HCT116 (cell line): ENCODE results near the gene PRRT1. TPM values are rescaled to one million over a fixed set of nuclear protein-coding genes. Genes with fewer than 3 reads are reported as not detected.

ENCODE experiments used
- ATAC-seq: fragments of 200-7000 bp; cut with Tn5 transposase; 2 replicates; pipeline ENCODE4 v1.9.1; 2020; ENCODE audit warnings: mild to moderate bottlenecking, moderate library complexity
- BruUV-seq: library from RNA; stranded (reverse); fragments of 400-500 nt; replicated peaks from 2 replicates; lab custom pipeline; 2021; lab: Mats Ljungman, UMichigan
- CTCF ChIA-PET: fragments of 300-600 bp; sonication (Branson Sonifier 250); formaldehyde crosslinking; loops from one replicate; lab custom pipeline; 2021; ENCODE audit warnings: antibody characterized with exemption; lab: Charles Lee
- POLR2A ChIA-PET: fragments of 300-600, 350-600 bp; sonication (Branson Sonifier 250); formaldehyde crosslinking; loops from one replicate; lab custom pipeline; 2021; ENCODE audit warnings: antibody characterized with exemption; lab: Charles Lee
- RAD21 ChIA-PET, 2 experiments: fragments of 300-600 bp; sonication (Branson Sonifier 250); formaldehyde crosslinking; loops; one replicate each; lab custom pipeline; 2023; ENCODE audit warnings: low total read pairs in 2 of 2; ENCODE audit not compliant: uncharacterized antibody in 2 of 2, unreplicated experiment in 2 of 2, low non-redundant PET in 1 of 2; lab: Charles Lee
- DNase-seq: peaks from one replicate; pipeline ENCODE4 v3.0.0-alpha.2; 2010; ENCODE audit warnings: low read depth, low spot score
- H2AFZ ChIP-seq: fragments of 200-600 bp; shearing (Covaris generic), sonication (generic); 2 replicates; pipeline ENCODE4 v1.6.1; 2017; ENCODE audit warnings: low read depth, mixed run types, mixed read lengths, antibody characterized with exemption, low read length; ENCODE audit not compliant: poor library complexity, severe bottlenecking
- H3K27ac ChIP-seq: 2 replicates; pipeline ENCODE4 v1.5.1; 2012; ENCODE audit warnings: low read depth, low read length
- H3K27me3 ChIP-seq: fragments of 200-600 bp; sonication (generic); 2 replicates; pipeline ENCODE4 v1.6.1; 2016; ENCODE audit warnings: mixed run types, low read length, mixed read lengths; ENCODE audit not compliant: insufficient read depth
- H3K36me3 ChIP-seq, 2 experiments: fragments of 200-500 bp in 1 of 2; fragments of 200-600 bp in 1 of 2; sonication (Bioruptor generic) in 1 of 2; sonication (generic) in 1 of 2; 2 replicates each; pipeline versions ENCODE4 v1.5.1 to v1.6.1; 2014 to 2016; ENCODE audit warnings: low read length in 2 of 2, inconsistent platforms in 1 of 2, mixed read lengths in 1 of 2, mixed run types in 1 of 2; ENCODE audit not compliant: insufficient read depth in 2 of 2, control insufficient read depth in 1 of 2
- H3K4me1 ChIP-seq, 2 experiments: fragments of 200-600 bp in 1 of 2; sonication (generic) in 1 of 2; 2 replicates each; pipeline versions ENCODE4 v1.5.1 to v1.6.1; 2012 to 2017; ENCODE audit warnings: low read length in 2 of 2, inconsistent platforms in 1 of 2, mild to moderate bottlenecking in 1 of 2, mixed read lengths in 1 of 2, mixed run types in 1 of 2, moderate library complexity in 1 of 2; ENCODE audit not compliant: insufficient read depth in 2 of 2, control insufficient read depth in 1 of 2
- H3K4me2 ChIP-seq: fragments of 200-600 bp; sonication (generic); 2 replicates; pipeline ENCODE4 v1.6.1; 2017; ENCODE audit warnings: mixed run types, low read length, mixed read lengths
- H3K4me3 ChIP-seq, 2 experiments: fragments of 200-600 bp in 1 of 2; sonication (generic) in 1 of 2; replicated peaks in 1 of 2; 2 replicates each; pipeline ENCODE4 v1.5.1; 2011 to 2016; ENCODE audit warnings: low read length in 2 of 2, control low read depth in 1 of 2, low read depth in 1 of 2, mild to moderate bottlenecking in 1 of 2, mixed read lengths in 1 of 2, mixed run types in 1 of 2
- H3K79me2 ChIP-seq: fragments of 200-600 bp; sonication (generic); 2 replicates; pipeline ENCODE4 v1.6.1; 2017; ENCODE audit warnings: mild to moderate bottlenecking, mixed run types, low read length, moderate library complexity, mixed read lengths; ENCODE audit not compliant: insufficient read depth
- H3K9ac ChIP-seq: fragments of 200-600 bp; sonication (generic); 2 replicates; pipeline ENCODE4 v1.6.1; 2016; ENCODE audit warnings: low read length, mixed read lengths
- H3K9me2 ChIP-seq: fragments of 200-600 bp; sonication (generic), shearing (Covaris generic); 2 replicates; pipeline ENCODE4 v1.6.1; 2017; ENCODE audit warnings: mixed run types, mild to moderate bottlenecking, moderate library complexity; ENCODE audit not compliant: insufficient read depth
- H3K9me3 ChIP-seq, 2 experiments: fragments of 200-500 bp in 1 of 2; fragments of 200-600 bp in 1 of 2; sonication (Bioruptor generic) in 1 of 2; sonication (generic) in 1 of 2; 2 replicates each; pipeline ENCODE4 v1.6.1; 2014 to 2017; ENCODE audit warnings: low read length in 2 of 2, mixed read lengths in 2 of 2, inconsistent platforms in 1 of 2, low read depth in 1 of 2, mild to moderate bottlenecking in 1 of 2, mixed run types in 1 of 2, moderate library complexity in 1 of 2; ENCODE audit not compliant: control insufficient read depth in 1 of 2, insufficient read depth in 1 of 2
- H4K20me1 ChIP-seq: fragments of 200-600 bp; sonication (generic), shearing (Covaris generic); 2 replicates; pipeline ENCODE4 v1.6.1; 2017; ENCODE audit warnings: mixed run types, mild to moderate bottlenecking, moderate library complexity; ENCODE audit not compliant: insufficient read depth
- ATF3 ChIP-seq: IDR thresholded peaks from 2 replicates; pipeline ENCODE4 v1.6.1; 2012
- CEBPB ChIP-seq: IDR thresholded peaks from 2 replicates; pipeline ENCODE4 v1.6.1; 2012; ENCODE audit warnings: low read depth
- RAD21 ChIP-seq: IDR thresholded peaks from 2 replicates; pipeline ENCODE4 v1.6.1; 2012; ENCODE audit warnings: low read depth, mild to moderate bottlenecking
- ZNF274 ChIP-seq: fragments of 200-500 bp; sonication (Bioruptor generic); IDR thresholded peaks from 2 replicates; pipeline ENCODE4 v1.6.1; 2014; ENCODE audit warnings: mild to moderate bottlenecking, low read depth, low read length, inconsistent platforms
- intact Hi-C: fragments of 100-400 bp; cut with micrococcal nuclease; formaldehyde crosslinking; loops from 2 replicates; pipeline ENCODE4 v1.10.0; 2022
- total RNA-seq: library from RNA; stranded (reverse); gene quantifications from one replicate; pipeline ENCODE4 v1.2.1, GENCODE V29; 2021; ENCODE audit not compliant: unreplicated experiment

Gene PRRT1
- total RNA-seq, 1 experiment from 2014 or later, result 6.1 TPM

- RAD21 ChIA-PET, result no interaction called here
- ATAC-seq (no peak), DNase-seq (no peak)
- peaks cover 17 to 43% of the 10 kb centered on the region in 2 experiments for H3K4me1 ChIP-seq
- H3K9me3 ChIP-seq, result no peaks in the 10 kb centered on the region
- H2AFZ ChIP-seq, result no peak overlapping the region
- no peak overlapping the region for H3K27ac ChIP-seq
- intact Hi-C loops, result no loop called here
- H3K79me2 ChIP-seq, result peaks cover 8% of the 10 kb centered on the region; the same call in 1 of the 2 replicates
- CTCF ChIA-PET, result no interaction called here
- BruUV-seq, result no TSS peak
- no peaks in the 10 kb centered on the region for H4K20me1 ChIP-seq
- TF ChIP-seq CEBPB (no peak), RAD21 (no peak)
- no peak overlapping the region for H3K4me2 ChIP-seq
- H3K9ac ChIP-seq, result no peak overlapping the region
- POLR2A ChIA-PET, result interaction anchor here (1.0 to 1.3 kb wide), 2 partner anchors 10 to 14 kb away, joined by 3 to 4 read pairs; partner anchors contain the start of gene PBX2
- no peaks in the 10 kb centered on the region for H3K27me3 ChIP-seq
- H3K36me3 ChIP-seq, result peaks cover 7 to 13% of the 10 kb centered on the region in 2 experiments; a peak in 2 of 4 replicates
- no peak overlapping the region for H3K4me3 ChIP-seq
- no peaks in the 10 kb centered on the region for H3K9me2 ChIP-seq
These were observed 29.5 kb upstream of the PRRT1 start for GRCh38 chr6:32181148-32181702.

- peaks cover 17% of the 10 kb centered on the region for H3K79me2 ChIP-seq
- no peak overlapping the region for H3K27ac ChIP-seq
- H3K9me3 ChIP-seq, result no peaks in the 10 kb centered on the region
- no peak overlapping the region for H3K4me3 ChIP-seq
- TF ChIP-seq ZNF274 (no peak), ATF3 (no peak)
- H3K9me2 ChIP-seq, result no peaks in the 10 kb centered on the region
- no peaks in the 10 kb centered on the region for H4K20me1 ChIP-seq
- H3K4me1 ChIP-seq, result peaks cover 19 to 41% of the 10 kb centered on the region in 2 experiments
- RAD21 ChIA-PET, result no interaction called here
- H3K36me3 ChIP-seq, result peaks cover 7 to 13% of the 10 kb centered on the region in 2 experiments; a peak in 2 of 4 replicates
- ATAC-seq (no peak), DNase-seq (no peak)
- H3K9ac ChIP-seq, result no peak overlapping the region
- TSS peak; percentile 2 for BruUV-seq
- intact Hi-C loops, result no loop called here
- H3K27me3 ChIP-seq, result no peaks in the 10 kb centered on the region
- H2AFZ ChIP-seq, result no peak overlapping the region
- H3K4me2 ChIP-seq, result no peak overlapping the region
- CTCF ChIA-PET, result no interaction called here
- POLR2A ChIA-PET, result interaction anchor here (1.1 kb wide), 1 partner anchor 15 kb away, joined by 3 read pairs; no protein-coding TSS in a partner anchor
These were observed 28.1 kb upstream of the PRRT1 start for GRCh38 chr6:32179766-32180405.
